Activated T-helper 2 cell treated with anti-CD3 and anti-CD28 coated beads, Interferon-gamma antibody, Interleukin-2, Interleukin-4, amounts not matched to agents 10 μg/mL and 5 μg/mL and 100 μg/mL, durations not matched to agents 14 hours and 24 hours and 36 hours (primary cell): ENCODE measurements around the gene BAG5. TPM values are rescaled to one million over a fixed set of nuclear protein-coding genes. Genes with fewer than 3 reads are reported as not detected.
"Not testable (repeated sequence)": the region's sequence is repeated elsewhere in the genome, so short reads cannot be mapped to it uniquely, and the experiment has no call there.

Experiments used
- DNase-seq: peaks from one replicate; pipeline ENCODE4 v3.0.0; 2021; ENCODE audit warnings: low spot score
- H3K27ac Mint-ChIP-seq: one replicate; pipeline ENCODE4 v1.8.0; 2021; ENCODE audit warnings: mixed read lengths
- H3K27me3 Mint-ChIP-seq: one replicate; pipeline ENCODE4 v1.8.0; 2021; ENCODE audit warnings: low read depth, mixed read lengths
- H3K36me3 Mint-ChIP-seq: one replicate; pipeline ENCODE4 v1.8.0; 2021; ENCODE audit warnings: low read depth, mixed read lengths
- H3K4me1 Mint-ChIP-seq: one replicate; pipeline ENCODE4 v1.8.0; 2021; ENCODE audit warnings: low read depth, mixed read lengths
- H3K4me3 Mint-ChIP-seq: one replicate; pipeline ENCODE4 v1.8.0; 2021; ENCODE audit warnings: low read depth, mild to moderate bottlenecking, moderate library complexity, mixed read lengths
- H3K9me3 Mint-ChIP-seq: one replicate; pipeline ENCODE4 v1.8.0; 2021; ENCODE audit warnings: mixed read lengths
- intact Hi-C: fragments of 100-400 bp; cut with micrococcal nuclease; formaldehyde crosslinking; loops from one replicate; pipeline ENCODE4 v1.15.1; 2023
- total RNA-seq: library from RNA; stranded (reverse); gene quantifications from 2 replicates; pipeline ENCODE4 v1.2.3, GENCODE V29; 2022

BAG5 gene
- total RNA-seq, 1 donor from 2014 or later = 29.2 TPM

DNA sequence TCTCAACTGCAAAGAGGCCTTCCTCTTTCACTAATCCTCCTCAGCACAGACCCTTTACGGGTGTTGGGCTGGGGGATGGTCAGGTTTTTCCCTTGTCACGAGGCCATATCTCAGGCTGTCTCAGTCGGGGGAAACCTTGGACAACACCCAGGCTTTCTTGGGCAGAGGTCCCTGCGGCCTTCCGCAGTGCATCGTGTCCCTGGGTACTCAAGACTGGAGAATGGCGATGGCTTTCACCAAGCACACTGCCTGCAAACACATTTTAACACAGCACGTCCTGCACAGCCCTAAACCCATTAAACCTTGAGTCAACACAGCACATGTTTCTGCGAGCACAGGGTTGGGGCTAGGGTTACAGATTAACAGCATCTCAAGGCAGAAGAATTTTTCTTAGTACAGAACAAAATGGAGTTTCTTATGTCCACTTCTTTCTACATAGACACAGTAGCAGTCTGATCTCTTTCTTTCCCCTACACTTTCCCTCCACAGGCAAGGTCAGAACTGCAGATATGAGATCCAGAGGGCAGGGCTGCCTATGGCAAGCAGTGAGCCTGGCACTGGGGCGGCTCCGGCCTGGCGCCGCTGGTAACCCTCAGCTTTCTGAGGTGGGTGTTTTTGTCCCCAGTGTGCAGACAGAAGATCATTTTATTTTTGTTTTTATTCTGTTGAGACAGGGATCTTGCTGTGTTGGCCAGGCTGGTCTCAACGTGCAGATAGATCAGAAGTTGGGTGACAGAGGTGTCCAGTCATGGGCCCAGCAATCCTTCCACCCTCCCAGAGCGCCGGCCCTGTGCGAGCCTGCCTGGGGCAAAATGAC, 36.8 kb downstream of the BAG5 start:
- H3K27ac Mint-ChIP-seq, DNase-seq, intact Hi-C loops, H3K9me3 Mint-ChIP-seq, H3K4me3 Mint-ChIP-seq, H3K36me3 Mint-ChIP-seq: not testable (repeated sequence)
- Mint-ChIP-seq H3K27me3 (peaks cover 20% of the 10 kb centered on the region), H3K4me1 (peaks cover 13% of the 10 kb centered on the region)

DNA sequence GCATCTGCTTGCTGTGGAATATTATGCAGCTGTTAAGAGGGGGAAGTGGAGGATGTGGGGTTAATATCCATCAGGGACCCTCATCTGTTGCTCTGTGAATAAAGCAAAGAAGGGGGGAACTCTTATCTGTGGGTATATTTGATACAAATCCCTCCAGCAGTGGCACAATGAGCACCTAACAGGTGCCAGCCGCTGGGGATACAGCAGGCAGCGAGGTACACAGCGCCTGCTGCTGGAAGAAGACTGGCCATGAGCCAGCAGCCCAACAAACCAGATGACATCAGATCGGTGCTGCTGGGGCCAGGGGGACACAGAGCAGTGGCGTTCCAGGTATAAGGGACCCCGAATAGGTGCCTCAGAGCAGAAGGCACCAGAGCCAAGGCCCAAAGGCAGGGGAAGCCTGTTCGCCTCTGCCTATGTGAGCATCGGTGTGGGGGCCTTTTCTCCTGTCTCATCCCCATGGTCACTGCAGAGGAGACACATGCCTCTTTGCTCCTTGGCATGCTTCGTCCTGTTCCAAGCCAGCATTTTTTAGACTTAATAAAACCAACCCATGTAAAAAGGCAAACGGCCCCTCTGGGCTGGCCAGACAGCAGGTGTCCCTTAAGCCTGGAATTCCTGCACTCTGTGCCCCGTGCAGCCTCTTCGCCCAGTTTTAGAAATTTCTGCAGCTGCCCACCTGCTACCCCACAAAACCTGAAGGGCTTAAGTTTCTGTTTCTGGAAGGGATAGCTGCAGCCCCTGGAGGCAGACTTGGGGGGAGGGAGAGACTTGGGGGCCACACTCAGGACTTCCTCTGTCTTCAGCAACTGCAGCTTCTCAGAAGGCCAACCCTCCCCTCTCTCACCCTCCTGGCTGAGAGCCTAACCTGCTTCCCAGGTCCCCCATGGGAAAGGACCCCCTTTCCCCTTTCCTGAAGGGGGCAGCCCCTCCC, 38.2 kb downstream of the BAG5 start:
- Mint-ChIP-seq H3K9me3 (no peaks in the 10 kb centered on the region), H3K27me3 (peaks cover 20% of the 10 kb centered on the region), H3K4me1 (peaks cover 11% of the 10 kb centered on the region), H3K36me3 (no peaks in the 10 kb centered on the region), H3K4me3 (no peak overlapping the region), H3K27ac (no peak overlapping the region)
- intact Hi-C loops = no loop called here
- DNase-seq = no peak

DNA sequence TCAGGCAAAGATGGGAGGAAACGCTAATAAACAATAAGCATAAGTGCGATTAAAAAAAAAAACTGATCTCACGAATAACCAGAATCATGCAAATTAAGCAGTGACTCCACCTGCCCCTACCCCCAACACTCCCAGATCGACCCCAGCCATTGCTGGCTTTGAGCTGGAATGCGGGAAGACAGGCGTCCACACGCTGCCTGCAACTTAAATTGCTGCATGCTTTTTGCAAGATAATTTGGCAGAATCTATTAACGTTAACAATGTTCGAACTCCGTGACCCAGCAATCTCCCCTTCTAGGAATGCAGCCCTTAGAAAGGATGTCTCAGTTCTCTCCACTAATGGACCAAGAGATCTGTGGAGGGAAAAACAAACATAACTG, 38.9 kb downstream of the BAG5 start:
- H3K4me1 Mint-ChIP-seq = peaks cover 13% of the 10 kb centered on the region
- H3K27me3 Mint-ChIP-seq = peaks cover 21% of the 10 kb centered on the region
- H3K27ac Mint-ChIP-seq = no peak overlapping the region
- intact Hi-C loops = no loop called here
- H3K36me3 Mint-ChIP-seq = no peaks in the 10 kb centered on the region
- no peaks in the 10 kb centered on the region for H3K9me3 Mint-ChIP-seq
- DNase-seq = no peak
- H3K4me3 Mint-ChIP-seq = peak overlapping the region; percentile 17

DNA sequence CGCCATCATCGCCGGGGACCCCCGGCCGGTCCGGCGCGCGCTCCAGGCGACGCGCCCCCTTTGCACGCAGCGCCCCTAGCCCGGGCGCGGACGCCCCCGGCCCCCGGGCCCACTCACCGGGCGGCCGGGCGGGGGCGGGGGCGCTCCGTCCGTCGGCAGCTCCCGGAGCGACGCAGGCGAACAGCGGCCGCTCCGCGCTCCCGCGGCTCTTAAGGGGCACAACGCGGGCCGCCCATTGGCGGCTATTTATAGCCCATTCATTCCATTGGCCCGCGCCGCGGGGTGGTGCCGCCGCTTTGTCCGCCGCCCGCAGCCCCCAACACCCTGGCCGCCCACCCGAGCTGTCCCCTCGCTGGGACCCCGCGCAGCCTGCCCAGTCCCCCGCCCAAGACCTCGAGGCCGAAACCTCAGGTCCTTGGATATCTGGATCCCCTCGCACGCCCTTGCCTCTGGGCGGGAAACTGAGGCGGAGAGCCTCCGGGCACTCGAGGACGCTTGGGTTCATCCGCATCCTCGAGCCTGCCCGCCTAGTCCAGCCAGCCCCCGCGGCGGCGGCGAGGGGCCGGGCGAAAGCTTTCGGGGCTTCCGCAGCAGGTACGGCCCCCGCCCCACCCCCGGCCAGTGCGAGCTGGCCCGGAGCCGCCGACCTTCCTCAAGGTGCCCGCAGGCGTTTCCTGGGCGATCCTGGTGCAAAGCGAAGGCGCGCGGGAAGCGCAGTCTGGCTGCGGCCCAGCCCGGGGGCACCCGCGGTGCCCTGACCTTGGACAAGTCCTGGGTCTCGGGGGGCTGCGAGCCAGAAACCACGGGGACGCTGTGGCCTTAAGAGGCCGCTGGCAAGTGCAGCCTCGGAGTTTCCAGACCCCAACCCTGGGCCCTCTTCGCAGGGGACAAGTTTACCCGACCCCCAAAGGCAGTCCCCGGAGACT, 39.5 kb downstream of the BAG5 start, which contains the start of gene CKB:
CKB (minus strand) TSS at position 182 of the 926 bp plus-strand sequence. CDS start 337 bp downstream, outside the sequence.
- Mint-ChIP-seq H3K4me3 (peak within 1 kb of the TSS; percentile 21), H3K27me3 (peaks cover 21% of the 10 kb centered on the region), H3K36me3 (no peaks in the 10 kb centered on the region), H3K4me1 (peaks cover 13% of the 10 kb centered on the region), H3K9me3 (no peaks in the 10 kb centered on the region), H3K27ac (no peak within 1 kb of the TSS)
- intact Hi-C loops = no loop called here
- DNase-seq = no peak

DNA sequence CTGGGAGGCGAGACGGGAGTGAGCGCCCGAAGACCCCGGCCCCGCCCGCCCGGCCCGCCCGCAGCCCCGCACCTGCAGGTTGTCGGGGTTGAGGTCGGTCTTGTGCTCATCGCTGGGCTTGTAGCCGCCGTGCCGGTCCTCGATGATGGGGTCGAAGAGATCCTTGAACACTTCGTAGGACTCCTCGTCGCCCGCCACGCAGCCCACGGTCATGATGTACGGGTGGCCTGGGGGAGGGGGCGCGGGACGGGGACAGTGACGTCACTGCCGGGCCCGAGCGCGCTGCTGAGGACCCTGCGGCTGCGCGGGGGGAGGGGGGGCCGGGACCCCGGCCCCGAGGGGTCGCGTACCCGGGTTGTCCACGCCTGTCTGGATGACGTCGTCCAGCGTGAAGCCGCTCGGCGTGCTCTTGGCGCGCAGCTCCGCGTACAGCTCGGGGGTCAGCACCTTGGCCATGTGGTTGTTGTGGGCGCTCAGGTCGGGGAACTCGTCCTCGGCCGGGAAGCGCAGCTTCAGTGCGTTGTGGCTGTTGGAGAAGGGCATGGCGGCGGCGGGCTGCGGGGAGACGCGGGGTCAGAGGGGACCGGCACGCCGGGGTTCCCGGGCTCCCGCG, 40.4 kb downstream of the BAG5 start:
- peak overlapping the region; percentile 21 for H3K4me3 Mint-ChIP-seq
- no peak for DNase-seq
- H3K9me3 Mint-ChIP-seq = no peaks in the 10 kb centered on the region
- intact Hi-C loops = no loop called here
- H3K27ac Mint-ChIP-seq = no peak overlapping the region
- no peaks in the 10 kb centered on the region for H3K36me3 Mint-ChIP-seq
- H3K4me1 Mint-ChIP-seq = peaks cover 6% of the 10 kb centered on the region
- H3K27me3 Mint-ChIP-seq = peaks cover 21% of the 10 kb centered on the region

DNA sequence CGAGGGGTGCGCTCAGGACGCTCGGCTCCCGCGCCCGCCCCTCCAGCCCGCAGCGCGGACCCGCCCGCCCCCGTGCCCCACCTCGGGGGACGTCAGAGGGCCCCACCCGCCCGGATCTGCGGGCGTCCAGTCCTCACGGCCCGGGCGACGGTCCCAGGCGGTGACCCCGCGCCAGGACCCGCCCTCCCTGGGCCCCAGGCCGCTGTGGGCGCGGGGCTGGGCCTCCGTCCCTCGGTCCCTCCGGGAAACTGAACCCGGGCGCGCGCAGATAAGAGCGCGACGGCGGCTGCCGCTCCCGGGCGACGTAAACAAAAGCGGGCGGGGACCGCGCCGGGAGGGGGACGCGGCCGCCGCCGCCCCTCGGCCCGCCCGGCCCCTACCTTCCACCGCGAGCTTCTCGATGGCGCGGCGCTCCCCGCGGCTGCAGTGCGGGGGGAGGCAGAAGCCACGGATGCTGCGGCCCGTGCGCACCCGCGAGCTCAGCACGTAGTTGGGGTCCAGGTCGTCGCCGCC, 41.0 kb downstream of the BAG5 start:
- peaks cover 4% of the 10 kb centered on the region for H3K4me1 Mint-ChIP-seq
- peaks cover 21% of the 10 kb centered on the region for H3K27me3 Mint-ChIP-seq
- no peaks in the 10 kb centered on the region for H3K9me3 Mint-ChIP-seq
- DNase-seq = no peak
- no peak overlapping the region for H3K4me3 Mint-ChIP-seq
- intact Hi-C loops = no loop called here
- no peaks in the 10 kb centered on the region for H3K36me3 Mint-ChIP-seq
- no peak overlapping the region for H3K27ac Mint-ChIP-seq

DNA sequence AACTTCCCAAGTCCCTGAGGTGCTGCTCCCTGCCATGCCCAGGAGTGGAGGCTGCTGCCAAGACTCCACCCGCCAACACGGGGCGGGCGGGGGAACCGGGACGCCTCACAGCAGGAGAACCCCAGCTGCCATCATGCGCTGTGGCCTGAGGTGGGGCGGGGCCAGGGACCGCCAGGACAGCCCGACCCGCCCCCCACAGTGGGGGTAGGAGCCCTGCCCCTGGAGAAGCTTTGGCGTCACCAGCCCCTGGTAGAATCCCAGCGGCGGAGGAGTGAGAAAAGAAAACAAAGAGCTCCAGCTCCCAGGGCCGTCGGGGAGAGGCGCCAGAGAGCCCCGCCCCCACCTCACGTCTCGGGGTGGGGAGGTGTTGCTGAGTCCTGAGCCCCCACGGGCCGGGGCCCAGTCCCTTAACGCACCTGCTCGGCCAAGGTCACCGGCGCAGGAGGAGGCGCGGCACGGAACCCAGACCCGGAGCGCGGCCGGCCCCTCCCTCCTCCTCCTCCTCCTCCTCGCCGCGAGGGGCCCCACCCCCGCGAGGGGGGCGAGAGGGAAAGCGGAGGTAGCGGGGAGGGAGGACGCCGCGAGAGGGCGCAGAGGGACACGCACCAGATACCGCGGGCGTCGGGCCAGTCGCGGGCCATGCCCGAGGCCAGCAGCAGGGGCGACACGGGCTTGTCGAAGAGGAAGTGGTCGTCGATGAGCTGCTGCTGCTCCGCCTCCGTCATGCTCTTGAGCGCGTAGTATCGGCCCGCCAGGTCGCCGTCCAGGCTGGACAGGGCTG, 41.6 kb downstream of the BAG5 start:
- no peaks in the 10 kb centered on the region for H3K36me3 Mint-ChIP-seq
- peaks cover 4% of the 10 kb centered on the region for H3K4me1 Mint-ChIP-seq
- intact Hi-C loops = no loop called here
- no peaks in the 10 kb centered on the region for H3K9me3 Mint-ChIP-seq
- H3K27me3 Mint-ChIP-seq = peaks cover 21% of the 10 kb centered on the region
- H3K27ac Mint-ChIP-seq = no peak overlapping the region
- peak; percentile 57 for DNase-seq
- peak overlapping the region; percentile 45 for H3K4me3 Mint-ChIP-seq

DNA sequence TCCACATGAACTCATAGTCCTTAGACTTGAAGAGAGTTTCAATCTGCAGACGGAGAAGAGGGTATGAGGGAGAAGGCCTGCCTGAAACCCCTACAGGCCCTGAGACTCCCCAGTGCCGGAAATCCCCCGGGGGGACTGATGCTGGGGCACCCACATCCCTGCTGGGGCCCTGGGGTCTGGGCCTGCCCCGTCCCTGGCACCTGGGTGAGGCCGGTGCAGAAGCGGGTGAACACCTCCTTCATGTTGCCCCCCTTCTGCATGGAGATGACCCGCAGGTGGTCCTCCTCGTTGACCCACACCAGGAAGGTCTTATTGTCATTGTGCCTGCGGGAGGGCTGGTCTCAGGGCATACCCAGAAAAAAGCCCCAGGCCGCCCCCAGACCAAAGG, 42.2 kb downstream of the BAG5 start:
- Mint-ChIP-seq H3K27me3 (peaks cover 18% of the 10 kb centered on the region), H3K36me3 (no peaks in the 10 kb centered on the region), H3K27ac (no peak overlapping the region), H3K4me1 (peaks cover 4% of the 10 kb centered on the region), H3K9me3 (no peaks in the 10 kb centered on the region), H3K4me3 (peak overlapping the region; percentile 7)
- intact Hi-C loops = no loop called here
- DNase-seq = no peak

DNA sequence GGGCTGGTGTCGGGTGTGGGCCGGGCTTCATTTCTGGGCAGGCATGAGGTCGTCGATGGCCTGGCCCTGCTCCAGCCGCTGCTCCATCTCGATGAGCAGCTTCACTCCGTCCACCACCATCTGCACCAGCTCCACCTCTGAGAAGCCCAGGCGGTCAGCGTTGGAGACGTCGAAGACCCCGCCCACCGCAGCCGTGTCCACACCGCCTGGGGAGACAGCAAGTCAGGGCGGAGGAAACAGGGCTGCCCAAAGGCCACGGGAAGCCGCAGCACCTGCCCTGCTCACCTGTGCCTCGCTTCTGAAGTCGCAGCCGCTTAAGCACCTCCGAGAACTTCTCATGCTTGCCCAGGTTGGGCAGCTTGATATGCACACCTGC, 42.6 kb downstream of the BAG5 start:
- Mint-ChIP-seq H3K27me3 (peaks cover 14% of the 10 kb centered on the region), H3K4me1 (peaks cover 4% of the 10 kb centered on the region), H3K9me3 (no peaks in the 10 kb centered on the region), H3K27ac (no peak overlapping the region), H3K36me3 (no peaks in the 10 kb centered on the region), H3K4me3 (peak overlapping the region; percentile 41)
- DNase-seq = no peak
- intact Hi-C loops = no loop called here

DNA sequence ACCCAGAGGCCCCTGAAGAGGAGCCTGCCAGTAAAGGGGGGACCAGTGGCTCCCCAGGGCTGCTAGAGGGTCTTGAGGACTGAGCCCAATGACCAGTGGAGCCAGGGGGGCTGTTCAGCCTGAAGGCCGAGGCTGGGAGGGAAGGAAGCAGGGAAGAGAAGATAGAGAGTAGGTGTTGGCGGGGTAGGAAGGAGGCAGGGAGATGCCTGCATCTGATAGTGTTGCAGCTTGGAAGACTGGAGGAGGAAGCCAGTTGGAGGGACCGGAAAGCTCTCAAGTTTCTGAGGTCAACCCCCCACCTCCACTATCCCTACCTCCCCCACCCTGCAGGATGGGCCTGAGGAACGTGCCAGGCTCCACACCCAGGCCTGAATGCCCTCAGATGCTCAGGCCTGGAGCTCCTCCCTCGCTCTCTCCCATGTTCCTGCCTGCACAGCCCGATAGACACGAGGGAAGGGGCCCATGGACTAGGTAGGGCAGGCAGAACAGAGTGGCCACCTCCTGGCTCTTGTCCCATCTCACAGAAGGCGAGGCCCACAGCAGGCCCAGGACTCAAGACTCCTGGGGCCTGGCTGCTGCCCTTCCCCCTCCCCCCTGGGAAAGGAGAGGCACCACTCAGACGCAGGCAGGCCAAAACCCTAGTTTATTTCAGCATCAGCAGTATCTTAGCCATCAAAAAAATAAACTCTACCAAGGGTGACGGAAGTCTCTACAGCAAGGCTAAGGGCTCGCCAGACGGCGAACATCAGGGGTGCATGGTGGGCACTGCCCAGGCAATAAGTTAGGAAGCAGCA, 43.2 kb downstream of the BAG5 start:
- Mint-ChIP-seq H3K27me3 (peaks cover 11% of the 10 kb centered on the region), H3K36me3 (no peaks in the 10 kb centered on the region), H3K4me3 (peak overlapping the region; percentile 60), H3K4me1 (peaks cover 4% of the 10 kb centered on the region), H3K9me3 (no peaks in the 10 kb centered on the region), H3K27ac (no peak overlapping the region)
- no peak for DNase-seq
- intact Hi-C loops = no loop called here
